T-helper 9 cell (primary cell): ENCODE data around the gene MRM3.
"Not testable (repeated sequence)": the region's sequence is repeated elsewhere in the genome, so short reads cannot be mapped to it uniquely, and the experiment has no call there.

Experiments used
- DNase-seq: peaks from one replicate; pipeline ENCODE4 v3.0.0-alpha.2; 2020
- total RNA-seq, 2 donors: gene quantifications; one replicate each; lab custom pipeline; 2026; lab: John Stamatoyannopoulos, UW

Gene MRM3, protein sequence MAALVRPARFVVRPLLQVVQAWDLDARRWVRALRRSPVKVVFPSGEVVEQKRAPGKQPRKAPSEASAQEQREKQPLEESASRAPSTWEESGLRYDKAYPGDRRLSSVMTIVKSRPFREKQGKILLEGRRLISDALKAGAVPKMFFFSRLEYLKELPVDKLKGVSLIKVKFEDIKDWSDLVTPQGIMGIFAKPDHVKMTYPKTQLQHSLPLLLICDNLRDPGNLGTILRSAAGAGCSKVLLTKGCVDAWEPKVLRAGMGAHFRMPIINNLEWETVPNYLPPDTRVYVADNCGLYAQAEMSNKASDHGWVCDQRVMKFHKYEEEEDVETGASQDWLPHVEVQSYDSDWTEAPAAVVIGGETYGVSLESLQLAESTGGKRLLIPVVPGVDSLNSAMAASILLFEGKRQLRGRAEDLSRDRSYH
- 27.1 to 29.0 reads per million in 2 donors for total RNA-seq

DNA sequence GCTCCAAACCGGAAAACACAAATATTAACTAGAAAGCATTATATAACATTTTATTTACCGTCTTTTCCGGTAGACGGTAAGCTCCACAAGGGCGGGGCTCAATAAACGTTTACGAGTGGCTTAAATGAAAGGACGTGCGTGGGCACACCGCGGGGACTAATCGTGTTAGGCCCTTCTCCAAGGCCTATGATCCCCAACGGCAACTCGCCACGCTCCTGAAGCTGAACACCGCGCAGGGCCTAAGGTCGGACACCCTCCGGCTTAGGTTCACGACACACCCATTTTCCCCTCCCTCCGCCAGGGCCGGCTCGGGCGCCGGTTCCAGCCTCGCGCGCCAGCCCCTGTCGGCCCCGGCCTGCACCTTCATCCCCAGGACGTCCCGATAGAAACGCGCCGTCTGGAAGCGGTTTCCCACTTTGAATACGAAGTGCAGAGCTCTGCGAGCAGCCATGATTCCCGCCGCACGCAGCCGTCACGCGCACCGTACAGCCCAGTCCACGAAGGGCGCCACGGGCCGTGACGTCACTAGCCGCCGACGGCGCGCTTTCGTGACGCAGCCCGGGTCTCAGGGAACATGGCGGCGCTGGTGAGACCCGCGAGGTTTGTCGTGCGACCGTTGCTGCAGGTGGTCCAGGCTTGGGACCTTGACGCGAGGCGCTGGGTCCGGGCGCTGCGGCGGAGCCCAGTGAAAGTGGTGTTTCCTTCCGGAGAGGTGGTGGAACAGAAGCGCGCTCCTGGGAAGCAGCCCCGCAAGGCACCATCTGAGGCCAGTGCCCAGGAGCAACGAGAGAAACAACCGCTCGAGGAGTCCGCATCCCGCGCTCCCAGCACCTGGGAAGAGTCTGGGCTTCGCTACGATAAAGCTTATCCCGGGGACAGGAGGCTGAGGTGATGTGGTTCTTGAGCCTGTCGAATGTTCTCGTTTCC is at the start of gene MRM3, which contains the start of gene GLOD4:
MRM3 (plus strand) TSS at position 549 of the 927 bp plus-strand sequence; CDS start at position 575, 26 bp downstream.
GLOD4 (minus strand) TSS at position 476 of the 927 bp plus-strand sequence; CDS start at position 451, 25 bp downstream.
- DNase-seq: peak; percentile 95

DNA sequence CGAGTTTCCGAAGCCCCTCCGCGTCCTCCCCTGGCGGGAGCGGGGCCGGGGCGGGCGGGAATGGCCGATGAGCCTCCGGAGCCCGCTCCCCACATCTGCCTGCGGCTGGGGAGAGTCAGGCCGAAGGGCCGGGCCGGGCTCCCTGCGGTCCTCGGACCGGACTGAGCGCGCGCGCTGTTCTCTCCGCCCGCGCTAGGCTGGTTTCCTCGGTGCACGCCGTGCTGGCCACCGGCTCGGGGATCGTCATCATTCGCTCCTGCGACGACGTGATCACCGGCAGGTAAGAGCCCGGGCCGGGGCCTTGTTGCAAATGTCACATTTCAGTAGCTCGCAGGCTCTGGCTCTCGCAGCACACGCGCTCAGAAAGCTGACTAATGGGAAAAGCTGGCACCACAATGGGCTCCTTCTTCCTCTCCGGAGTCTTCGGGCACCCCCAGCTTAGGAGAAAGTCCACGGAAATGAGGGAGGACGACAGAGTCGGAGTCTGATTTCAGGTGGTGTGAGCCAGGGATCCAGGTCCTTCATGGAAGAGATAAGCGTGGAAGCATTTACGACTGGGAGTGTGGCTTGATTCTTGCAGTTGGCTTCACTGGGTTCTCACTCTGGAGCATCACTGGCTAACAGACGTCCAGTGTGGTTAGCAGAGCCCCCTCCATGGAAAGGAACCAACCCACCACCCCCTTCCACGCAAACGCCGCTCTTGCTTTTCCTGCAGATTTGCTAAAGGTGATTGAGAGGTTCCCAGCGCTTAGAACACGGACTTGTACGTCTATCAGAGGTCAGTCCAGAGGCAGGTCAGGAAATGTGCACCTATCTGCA is 49.0 kb upstream of the MRM3 start:
- no peak for DNase-seq

DNA sequence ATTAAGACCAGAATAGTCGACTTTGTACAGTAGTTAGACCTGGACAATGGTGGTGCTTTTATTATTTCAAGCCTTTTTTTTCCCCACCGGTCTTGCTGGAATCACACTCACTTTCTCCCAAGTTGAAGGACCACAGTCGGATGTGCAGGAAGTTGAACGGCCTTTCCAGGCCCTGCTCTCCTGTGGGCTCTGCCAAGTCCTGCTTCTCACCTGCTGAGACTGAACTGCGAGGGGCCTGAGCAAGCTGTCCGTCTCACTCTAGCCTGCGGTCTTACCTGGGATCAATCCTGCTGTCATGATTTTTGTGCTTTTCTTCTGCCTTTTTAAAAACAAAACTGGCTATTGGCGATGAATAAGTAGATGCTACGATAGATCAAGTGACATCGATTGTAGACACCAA is 48.4 kb upstream of the MRM3 start:
- DNase-seq: no peak

DNA sequence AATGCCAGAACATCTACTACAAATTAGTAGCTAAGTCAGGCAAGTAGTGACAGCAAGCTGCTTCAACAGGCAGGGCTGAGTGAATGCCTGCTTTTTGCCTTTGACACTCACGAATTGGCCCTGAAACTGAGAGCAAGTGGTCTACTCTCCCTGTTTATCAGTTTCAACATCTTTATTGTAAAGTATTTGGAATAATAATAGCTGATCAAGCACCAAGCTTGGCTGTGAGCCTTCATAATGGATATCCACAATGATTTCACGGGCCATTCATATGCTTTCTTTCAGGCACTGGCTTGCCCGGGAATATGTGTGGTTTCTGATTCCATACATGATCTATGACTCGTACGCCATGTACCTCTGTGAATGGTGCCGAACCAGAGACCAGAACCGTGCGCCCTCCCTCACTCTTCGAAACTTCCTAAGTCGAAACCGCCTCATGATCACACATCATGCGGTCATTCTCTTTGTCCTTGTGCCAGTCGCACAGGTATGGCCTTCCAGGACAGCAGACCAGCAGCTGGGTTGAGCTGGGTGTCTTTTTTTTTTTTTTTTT is 44.5 kb upstream of the MRM3 start:
- no peak for DNase-seq

DNA sequence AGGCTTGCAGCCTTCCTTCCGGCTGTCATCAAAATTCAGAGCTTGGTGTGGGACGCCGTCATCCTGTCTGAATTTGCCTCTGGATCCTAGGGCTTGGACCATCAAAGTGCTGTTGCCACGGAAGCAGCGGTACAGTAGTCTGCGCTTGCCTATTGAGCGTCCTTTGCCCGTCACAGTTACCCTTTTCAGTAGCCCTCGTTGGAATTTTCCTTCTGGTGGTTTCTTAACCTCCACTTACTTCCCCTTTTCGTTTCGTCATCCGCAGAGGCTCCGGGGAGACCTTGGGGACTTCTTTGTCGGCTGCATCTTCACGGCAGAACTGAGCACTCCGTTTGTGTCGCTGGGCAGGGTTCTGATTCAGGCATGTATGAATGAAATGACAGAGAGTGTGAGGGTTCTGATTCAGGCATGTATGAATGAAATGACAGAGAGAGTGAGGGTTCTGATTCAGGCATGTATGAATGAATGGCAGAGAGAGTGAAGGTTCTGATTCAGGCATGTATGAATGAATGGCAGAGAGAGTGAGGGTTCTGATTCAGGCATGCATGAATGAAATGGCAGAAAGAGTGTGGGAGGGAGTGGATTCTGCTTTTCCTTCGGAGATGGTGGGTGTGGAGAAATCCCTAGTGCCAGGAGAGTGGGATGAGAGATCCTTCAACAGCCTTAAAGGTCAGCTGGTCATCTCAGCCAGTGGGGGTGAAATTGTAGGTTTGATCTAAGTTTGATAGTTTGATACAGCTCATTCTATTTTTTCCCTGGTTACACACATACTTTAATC is 41.7 kb upstream of the MRM3 start:
- no peak for DNase-seq

DNA sequence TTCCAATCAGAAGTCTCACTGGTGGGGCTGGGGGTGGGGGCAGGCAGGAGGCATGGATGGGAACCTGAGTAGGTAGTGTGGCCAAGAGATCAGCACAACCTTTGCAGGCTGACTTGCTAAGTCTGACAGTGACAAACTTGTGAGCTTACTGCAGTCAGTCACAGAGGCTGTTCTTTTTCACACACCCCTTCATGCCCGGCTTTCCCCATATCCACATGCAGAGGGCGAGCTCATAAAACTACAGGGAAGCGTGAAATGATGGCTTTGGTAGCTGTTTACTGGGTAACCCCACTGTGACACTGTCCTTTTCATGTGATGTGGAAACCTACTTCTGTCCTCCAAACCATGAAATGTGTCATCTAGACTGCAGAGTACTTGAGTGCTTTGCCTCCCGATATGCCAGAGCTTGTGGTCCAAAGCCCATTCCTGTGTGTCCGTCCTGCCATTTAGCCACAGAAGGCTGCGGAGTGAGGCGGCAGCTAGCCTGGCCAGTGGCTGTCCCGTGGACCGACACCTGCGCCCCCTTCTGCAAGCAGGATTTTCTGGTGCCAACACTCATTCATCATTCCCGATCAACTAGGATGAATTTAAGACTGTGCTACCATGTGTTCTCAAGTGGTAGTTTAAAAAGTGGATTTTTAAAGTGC is 39.9 kb upstream of the MRM3 start:
- no peak for DNase-seq

DNA sequence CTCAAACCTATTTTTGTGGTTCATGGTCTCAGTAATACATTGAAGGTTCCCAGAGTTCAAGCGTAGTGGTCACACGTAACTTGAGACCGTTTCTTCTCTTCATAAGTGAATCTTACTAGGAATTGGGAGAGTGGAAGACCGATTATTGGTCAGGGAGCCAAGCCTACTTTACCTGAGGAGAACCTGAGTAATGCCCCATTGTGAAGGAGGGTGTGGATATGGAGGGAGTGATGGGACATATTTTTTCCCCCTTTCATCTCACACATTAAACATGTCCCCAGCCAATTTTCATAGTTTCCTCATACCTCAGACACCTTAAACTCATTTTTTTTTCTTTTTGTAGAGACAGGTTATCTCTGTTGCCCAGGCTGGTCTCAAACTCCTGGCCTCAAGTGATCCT is 39.0 kb upstream of the MRM3 start:
- DNase-seq: no peak

DNA sequence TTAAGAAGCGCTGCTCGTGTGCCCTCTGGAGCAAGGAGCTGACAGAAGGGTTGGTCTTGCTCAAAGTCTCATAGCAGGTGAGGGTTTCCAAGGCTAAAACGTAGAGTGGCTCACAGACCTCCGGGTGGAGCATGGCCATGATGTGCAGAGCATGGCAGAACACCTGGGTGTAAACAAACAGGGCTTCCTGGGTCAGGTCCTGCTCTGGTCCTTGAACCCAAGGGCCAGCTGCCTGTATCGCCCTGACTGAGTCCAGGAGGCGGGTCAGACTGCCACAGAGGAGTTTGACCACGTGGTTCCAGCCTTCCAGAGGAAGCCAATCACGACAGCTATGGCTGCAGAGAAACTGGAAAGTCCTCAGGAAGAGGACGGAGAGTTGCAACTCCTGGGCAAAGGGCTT is 37.2 kb upstream of the MRM3 start:
- no peak for DNase-seq

DNA sequence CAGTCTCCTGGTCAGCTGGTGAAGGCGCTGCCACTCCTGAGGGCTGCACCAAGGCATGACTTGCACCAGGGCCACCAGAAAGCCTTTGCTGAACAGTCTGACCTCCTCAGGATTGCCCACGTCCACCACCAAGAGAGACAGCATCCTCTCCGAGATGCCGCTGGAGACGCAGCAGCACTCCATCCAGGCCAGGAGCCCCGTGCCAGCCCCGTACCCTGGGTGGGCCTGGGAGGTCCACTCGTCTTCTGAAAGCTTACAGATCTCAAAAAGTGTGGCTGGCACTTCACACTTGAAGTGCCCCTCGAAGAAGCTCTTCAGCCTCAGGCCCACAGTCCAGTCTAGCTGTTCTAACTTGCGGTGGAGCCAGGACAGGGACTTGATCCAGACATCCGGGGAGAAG is 36.7 kb upstream of the MRM3 start:
- no peak for DNase-seq

DNA sequence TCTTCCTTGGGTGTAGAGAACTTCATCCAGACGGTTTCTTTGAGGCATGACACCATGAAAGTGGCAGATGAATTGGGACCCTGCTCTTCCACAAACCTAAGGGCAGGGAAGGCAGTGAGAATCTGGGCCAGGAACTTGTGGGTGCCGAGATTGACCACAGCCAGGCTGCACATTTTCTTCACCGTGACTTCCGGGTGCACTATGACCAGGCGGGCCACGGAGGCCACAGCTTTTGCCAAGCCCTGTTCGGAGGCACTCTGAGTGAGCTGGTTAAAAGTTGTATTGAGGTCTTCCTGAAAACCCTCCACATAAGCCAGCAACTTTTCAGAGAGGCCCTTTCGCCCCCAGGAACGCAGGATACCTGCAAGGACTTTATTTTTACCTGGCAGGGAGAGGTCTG is 36.0 kb upstream of the MRM3 start:
- DNase-seq: no peak

DNA sequence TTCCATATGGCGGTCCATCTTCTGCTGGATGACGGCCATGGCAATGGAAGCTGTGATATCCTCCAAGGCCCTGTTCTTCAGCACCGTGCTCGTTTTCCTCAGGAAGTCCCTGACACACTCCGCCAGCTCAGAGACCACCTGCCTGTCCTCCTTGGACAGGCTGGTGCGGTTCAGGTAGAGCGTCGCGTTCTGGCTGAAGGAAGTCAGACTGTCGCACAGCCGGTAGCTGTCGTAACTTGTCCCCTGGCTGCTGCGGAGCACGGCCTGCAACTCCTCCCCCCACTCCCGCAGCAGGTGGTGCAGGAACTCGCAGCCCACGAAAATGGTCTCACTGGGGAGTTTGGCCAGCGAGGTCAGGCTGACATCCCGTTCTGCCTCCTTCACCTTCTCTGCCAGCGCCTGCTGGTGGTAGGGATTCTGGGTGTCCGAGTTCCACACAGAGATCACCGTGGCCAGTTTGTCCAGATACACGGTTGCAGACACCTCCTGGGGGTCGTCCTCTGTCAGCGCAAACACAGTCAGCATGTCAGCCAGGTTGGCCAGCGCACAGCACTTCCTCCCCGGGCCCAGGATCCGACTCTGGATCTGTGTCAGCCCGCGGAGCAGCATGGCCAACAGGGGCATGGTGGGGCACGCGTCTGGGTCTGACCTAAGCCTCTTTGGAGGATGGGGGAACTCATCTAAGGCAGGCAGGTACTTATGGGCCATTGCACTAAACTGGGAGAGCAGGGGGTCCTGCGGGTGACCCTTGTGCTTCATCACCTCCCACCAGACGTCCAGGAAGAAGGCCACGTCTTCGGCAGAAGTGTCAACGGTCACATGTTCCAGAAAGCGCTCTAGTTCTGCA is 35.1 kb upstream of the MRM3 start:
- DNase-seq: no peak

DNA sequence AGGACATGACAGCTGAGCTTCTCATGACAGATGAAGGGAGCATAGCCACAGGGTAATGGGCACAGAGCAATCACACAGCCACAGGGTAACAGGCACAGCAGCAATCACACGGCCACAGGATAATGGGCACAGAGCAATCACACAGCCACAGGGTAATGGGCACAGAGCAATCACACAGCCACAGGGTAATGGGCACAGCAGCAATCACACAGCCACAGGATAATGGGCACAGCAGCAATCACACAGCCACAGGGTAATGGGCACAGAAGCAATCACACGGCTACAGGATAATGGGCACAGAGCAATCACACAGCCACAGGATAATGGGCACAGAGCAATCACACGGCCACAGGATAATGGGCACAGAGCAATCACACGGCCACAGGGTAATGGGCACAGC is 33.5 kb upstream of the MRM3 start:
- not testable (repeated sequence) for DNase-seq

DNA sequence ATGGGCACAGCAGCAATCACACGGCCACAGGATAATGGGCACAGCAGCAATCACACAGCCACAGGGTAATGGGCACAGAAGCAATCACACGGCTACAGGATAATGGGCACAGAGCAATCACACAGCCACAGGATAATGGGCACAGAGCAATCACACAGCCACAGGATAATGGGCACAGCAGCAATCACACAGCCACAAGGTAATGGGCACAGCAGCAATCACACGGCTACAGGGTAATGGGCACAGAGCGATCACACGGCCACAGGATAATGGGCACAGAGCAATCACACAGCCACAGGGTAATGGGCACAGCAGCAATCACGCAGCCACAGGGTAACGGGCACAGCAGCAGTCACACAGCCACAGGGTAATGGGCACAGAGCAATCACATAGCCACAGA is 32.8 kb upstream of the MRM3 start:
- not testable (repeated sequence) for DNase-seq

DNA sequence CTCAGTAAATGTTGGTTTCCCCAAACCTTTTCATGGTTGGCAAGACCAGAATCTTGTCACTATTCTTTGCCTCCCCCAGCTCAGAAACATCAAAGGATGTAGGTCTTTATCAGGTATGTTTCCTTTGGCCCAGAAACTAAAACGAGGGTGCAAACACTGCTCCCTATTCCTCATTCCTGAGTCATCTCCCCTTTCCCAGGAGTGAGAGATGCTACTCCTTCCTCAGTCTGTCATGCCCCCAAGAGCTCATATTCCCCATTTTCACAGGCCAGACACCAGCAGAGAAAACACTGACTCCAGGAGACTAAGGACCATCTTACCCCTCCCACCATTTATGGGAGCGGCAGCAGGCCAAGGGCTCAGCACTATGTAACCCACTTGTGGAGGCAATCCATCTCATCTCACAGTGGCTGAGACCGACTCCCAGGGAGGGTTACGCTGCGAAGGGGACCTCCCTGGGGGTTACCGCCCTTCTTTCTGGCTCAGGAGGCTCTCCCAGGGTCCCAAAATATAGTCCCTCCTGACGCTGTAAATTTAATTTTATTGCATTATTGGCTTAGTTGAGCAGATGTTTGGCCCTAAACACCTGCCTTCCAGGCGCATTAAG is 31.6 kb upstream of the MRM3 start:
- no peak for DNase-seq

DNA sequence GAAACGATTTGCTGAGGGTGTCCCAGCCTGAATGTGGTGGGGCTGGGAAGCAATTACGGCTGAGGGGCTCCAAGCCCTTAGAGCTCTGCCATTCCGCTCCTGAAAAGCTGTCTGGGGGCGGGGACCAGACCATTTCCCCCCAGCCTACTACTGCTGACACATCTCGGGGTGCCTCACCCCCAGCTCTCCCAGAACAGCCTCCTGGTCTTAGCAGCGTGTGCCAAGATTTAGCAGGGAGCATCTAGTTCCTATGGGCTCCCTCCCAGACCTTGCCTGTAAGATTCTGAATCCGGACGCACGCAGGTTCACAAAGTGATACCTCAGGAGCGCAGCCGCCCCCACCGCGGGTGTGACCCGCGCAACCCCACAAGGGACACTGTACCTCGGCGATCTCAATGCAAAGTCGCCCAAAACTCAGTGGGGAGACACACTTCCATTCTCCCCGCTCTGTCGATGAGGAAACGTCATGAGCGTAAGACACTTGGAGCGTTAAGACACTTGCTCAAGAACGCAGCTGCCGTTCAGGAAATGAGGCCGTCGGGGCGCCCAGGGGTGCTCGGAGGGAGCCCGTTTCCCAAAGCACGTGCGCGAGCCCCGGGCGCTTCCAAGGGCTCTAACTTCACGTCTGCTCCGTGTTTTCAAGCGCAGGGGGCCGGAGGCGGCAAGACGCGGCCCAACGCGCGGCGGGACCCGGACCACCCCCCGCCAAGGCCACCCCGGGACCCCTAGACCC is 30.7 kb upstream of the MRM3 start:
- DNase-seq: peak; percentile 37

DNA sequence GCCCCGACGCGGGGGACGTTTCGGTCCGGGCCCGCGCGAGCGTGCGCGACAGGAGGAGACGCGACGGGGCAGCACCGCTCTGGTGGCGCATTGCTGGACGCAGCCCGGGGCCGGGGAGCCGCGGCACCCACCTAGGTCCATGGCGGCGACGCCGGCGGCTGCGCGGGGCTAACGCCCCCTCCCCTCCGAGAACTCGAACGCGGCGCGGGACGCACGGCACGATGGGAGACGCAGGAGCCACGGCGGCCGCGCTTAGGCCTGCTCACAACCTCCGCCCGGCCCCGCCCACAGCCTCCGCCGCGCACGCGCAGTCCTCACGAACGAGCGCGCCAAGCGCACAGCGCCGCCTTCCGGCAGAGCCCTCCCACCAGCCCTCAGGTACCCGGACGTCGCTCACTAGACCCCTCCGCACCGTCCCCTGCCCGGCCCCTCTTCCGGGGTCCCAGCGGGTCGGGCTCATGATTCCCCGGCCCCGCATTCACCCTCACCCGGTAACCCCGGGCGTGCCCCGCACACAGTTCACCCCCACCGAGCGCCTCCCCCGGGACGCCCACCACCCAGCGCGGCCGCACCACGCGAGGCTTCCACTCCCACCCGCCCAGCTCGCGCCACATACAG is 30.0 kb upstream of the MRM3 start, which contains the start of gene GEMIN4:
GEMIN4 (minus strand) TSS at position 263 of the 618 bp plus-strand sequence; CDS start at position 141, 122 bp downstream.
- DNase-seq: peak; percentile 99

DNA sequence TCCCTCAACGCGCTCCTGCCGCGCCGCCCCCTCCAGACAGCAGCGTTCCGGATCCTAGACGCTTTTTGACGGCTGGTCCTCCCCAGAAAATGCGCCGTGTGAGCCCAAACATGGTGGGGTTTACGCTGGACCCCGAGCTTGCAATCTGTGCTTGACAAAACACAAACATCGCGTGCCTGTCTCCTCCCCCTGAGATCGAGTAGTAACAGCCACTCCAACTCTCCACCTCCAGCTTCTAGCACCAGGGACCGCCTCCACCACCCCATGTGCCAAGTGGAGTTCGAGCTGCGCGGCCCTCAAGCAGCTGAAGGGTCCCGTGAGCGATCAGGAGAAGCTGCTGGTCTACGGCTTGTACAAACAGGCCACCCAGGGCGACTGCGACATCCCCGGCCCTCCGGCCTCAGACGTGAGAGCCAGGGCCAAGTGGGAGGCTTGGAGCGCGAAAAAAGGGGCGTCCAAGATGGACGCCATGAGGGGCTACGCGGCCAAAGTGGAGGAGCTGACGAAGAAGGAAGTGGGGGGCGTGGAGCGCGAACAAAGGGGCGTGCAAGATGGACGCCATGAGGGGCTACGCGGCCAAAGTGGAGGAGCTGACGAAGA is 29.4 kb upstream of the MRM3 start:
- no peak for DNase-seq

DNA sequence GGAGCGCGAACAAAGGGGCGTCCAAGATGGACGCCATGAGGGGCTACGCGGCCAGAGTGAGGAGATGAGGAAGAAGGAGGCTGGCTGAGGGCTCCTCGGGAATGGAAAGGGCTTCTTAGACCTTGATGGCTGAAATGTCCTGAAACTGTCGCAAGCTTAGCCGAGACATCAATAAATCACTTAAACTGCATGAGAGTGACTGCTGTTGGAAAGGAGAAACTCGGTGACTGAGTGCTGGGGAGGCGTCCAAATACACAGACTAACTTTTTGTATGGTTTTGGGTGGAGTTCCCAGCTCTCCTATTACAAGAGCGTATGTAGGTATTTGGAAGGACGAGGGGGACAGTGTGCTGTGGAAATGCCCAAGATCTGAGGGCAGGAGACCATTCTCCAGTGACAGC is 28.7 kb upstream of the MRM3 start:
- no peak for DNase-seq
